Right atrium auricular region (tissue), 2 donors: ENCODE results near the gene SRD5A3. TPM values are rescaled to one million over a fixed set of nuclear protein-coding genes. Genes with fewer than 3 reads are reported as not detected.

Experiments used
- DNase-seq: peaks from one replicate; pipeline ENCODE4 v3.0.0-alpha.2; 2019; ENCODE audit warnings: low spot score
- H3K27ac ChIP-seq, 2 donors: fragments of 200-600 bp; sonication (generic); 1 replicate in 1 of 2; 2 replicates in 1 of 2; pipeline ENCODE4 v1.5.1; 2016 to 2019
- H3K27me3 ChIP-seq, 2 donors: fragments of 200-600 bp; sonication (generic); one replicate each; pipeline versions ENCODE4 v1.5.1 to v1.6.0; 2017 to 2019
- H3K36me3 ChIP-seq: fragments of 200-600 bp; sonication (generic); one replicate; pipeline ENCODE4 v1.5.1; 2016
- H3K4me1 ChIP-seq, 2 donors: fragments of 200-600 bp; sonication (generic); one replicate each; pipeline versions ENCODE4 v1.5.1 to v1.6.0; 2017 to 2019
- H3K4me3 ChIP-seq, 2 donors: fragments of 200-600 bp; sonication (generic); 1 replicate in 1 of 2; 2 replicates in 1 of 2; pipeline ENCODE4 v1.5.1; 2017 to 2019; ENCODE audit warnings: mild to moderate bottlenecking in 1 of 2, moderate library complexity in 1 of 2
- H3K9me3 ChIP-seq, 2 donors: fragments of 200-600 bp; sonication (generic); one replicate each; pipeline ENCODE4 v1.5.1; 2019
- CTCF ChIP-seq, 2 donors: fragments of 200-600 bp; sonication (generic); IDR thresholded peaks; one replicate each; pipeline ENCODE4 v1.5.1; 2019; ENCODE audit warnings: antibody characterized with exemption in 2 of 2
- total RNA-seq, 2 donors: library from RNA; depleted of rRNA; stranded (reverse); fragments of >200 nt; gene quantifications; one replicate each; pipeline ENCODE4 v1.1.0, GENCODE V29; 2016

SRD5A3 gene
- total RNA-seq, 2 donors from 2014 or later = 6.0 to 8.3 TPM

DNA sequence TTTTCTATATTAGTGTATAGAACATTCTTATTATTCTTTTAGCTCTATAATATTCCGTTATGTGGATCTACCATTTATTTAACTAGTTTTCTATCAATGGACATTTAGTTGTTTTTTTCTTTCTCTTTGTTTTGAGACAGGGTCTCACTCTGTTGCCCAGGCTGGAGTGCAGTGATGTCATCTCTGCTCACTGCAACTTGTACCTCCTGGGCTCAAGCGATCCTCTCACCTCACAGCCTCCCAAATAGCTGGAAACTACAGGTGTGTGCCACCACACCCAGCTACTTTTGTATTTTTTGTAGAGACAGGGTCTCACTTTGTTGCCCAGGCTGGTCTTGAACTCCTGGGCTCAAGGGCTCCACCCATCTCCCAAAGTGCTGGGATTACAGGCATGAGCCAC, 60.5 kb downstream of the SRD5A3 start:
- H3K9me3 ChIP-seq = no peaks in the 10 kb centered on the region
- H3K36me3 ChIP-seq = peaks cover 27% of the 10 kb centered on the region
- TF ChIP-seq CTCF (IDR thresholded peaks at IDR 0.05) = no peak
- no peak overlapping the region for H3K27ac ChIP-seq
- DNase-seq = no peak
- no peak overlapping the region for H3K4me3 ChIP-seq
- peaks cover 0 to 37% of the 10 kb centered on the region in 2 donors for H3K4me1 ChIP-seq
- H3K27me3 ChIP-seq = no peaks in the 10 kb centered on the region

DNA sequence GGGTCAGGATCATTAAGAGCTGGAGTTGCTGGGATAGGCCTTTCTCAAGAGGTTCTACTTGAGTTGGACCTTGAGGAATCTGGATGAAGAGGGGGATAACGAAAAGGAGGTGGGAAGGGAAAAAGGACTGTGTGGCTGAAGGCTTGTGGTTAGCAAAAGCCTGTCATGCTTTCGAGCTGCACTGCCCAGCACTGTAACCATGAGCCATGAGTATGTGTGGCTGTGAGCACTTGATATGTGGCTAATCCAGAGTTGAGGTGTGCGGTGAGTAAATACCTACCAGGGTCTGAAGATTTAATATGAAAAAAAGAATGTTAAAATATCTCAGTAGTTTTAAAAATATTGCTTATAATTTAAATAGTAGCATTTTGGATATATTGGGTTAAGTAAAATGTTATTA, 61.1 kb downstream of the SRD5A3 start:
- no peak overlapping the region for H3K27ac ChIP-seq
- no peak for DNase-seq
- H3K4me1 ChIP-seq = peaks cover 0 to 37% of the 10 kb centered on the region in 2 donors
- H3K9me3 ChIP-seq = no peaks in the 10 kb centered on the region
- no peak overlapping the region for H3K4me3 ChIP-seq
- peaks cover 25% of the 10 kb centered on the region for H3K36me3 ChIP-seq
- TF ChIP-seq CTCF (IDR thresholded peaks at IDR 0.05) = no peak
- H3K27me3 ChIP-seq = no peaks in the 10 kb centered on the region

- no peak overlapping the region for H3K27ac ChIP-seq
- H3K4me1 ChIP-seq = peaks cover 0 to 37% of the 10 kb centered on the region in 2 donors
- no peaks in the 10 kb centered on the region for H3K27me3 ChIP-seq
- no peak for DNase-seq
- H3K4me3 ChIP-seq = no peak overlapping the region
- peaks cover 25% of the 10 kb centered on the region for H3K36me3 ChIP-seq
- H3K9me3 ChIP-seq = no peaks in the 10 kb centered on the region
- TF ChIP-seq CTCF (IDR thresholded peaks at IDR 0.05) = no peak
Measured at GRCh38 chr4:55407764-55408163, 61.7 kb downstream of the SRD5A3 start.

GRCh38 chr4:55409468-55410171, 63.6 kb downstream of the SRD5A3 start:
- no peak for DNase-seq
- H3K27me3 ChIP-seq = no peaks in the 10 kb centered on the region

DNA sequence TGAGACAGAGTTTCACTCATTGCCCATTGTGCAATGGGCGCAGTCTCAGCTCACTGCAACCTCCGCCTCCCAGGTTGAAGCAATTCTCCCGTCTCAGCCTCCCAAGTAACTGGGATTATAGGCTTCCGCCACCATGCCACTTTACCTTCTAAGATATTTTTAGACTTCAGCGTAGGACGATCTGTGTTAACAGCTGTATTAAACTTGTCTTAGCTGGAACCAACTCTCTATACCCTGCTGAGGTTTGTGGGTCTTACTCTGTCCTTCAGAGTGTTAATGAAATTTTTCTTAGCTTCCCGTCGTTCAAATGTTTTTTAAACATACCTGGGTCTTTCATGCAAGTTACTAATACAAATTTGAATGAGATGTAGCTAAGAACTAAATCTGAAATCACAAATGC, 64.4 kb downstream of the SRD5A3 start:
- H3K36me3 ChIP-seq = peaks cover 12% of the 10 kb centered on the region
- H3K4me1 ChIP-seq = peaks cover 0 to 37% of the 10 kb centered on the region in 2 donors
- no peak overlapping the region for H3K27ac ChIP-seq
- no peak for TF ChIP-seq CTCF (IDR thresholded peaks at IDR 0.05)
- H3K9me3 ChIP-seq = no peaks in the 10 kb centered on the region
- DNase-seq = no peak
- H3K27me3 ChIP-seq = no peaks in the 10 kb centered on the region
- H3K4me3 ChIP-seq = no peak overlapping the region

More at GRCh38 chr4:55409468-55410171, 63.6 kb downstream of the SRD5A3 start:
- no peaks in the 10 kb centered on the region for H3K9me3 ChIP-seq
- H3K4me3 ChIP-seq = no peak overlapping the region
- peak in 1 of 2 donors; percentile 55 for TF ChIP-seq CTCF (IDR thresholded peaks at IDR 0.05)
- peaks cover 20% of the 10 kb centered on the region for H3K36me3 ChIP-seq
- H3K27ac ChIP-seq = peak overlapping the region in 1 of 2 donors; percentile 4
- peaks cover 0 to 37% of the 10 kb centered on the region in 2 donors for H3K4me1 ChIP-seq

GRCh38 chr4:55411621-55412020, 65.6 kb downstream of the SRD5A3 start:
- no peak for TF ChIP-seq CTCF (IDR thresholded peaks at IDR 0.05)
- H3K9me3 ChIP-seq = no peaks in the 10 kb centered on the region
- H3K4me3 ChIP-seq = no peak overlapping the region
- no peak overlapping the region for H3K27ac ChIP-seq
- peaks cover 14% of the 10 kb centered on the region for H3K36me3 ChIP-seq
- DNase-seq = no peak
- H3K4me1 ChIP-seq = peaks cover 0 to 37% of the 10 kb centered on the region in 2 donors
- no peaks in the 10 kb centered on the region for H3K27me3 ChIP-seq
